Liver (tissue), 9 donors: ENCODE measurements around the gene LSAMP. TPM values are rescaled to one million over a fixed set of nuclear protein-coding genes. Genes with fewer than 3 reads are reported as not detected.

Experiments
- DNase-seq: peaks from one replicate; pipeline ENCODE4 v3.0.0-alpha.2; 2017; ENCODE audit warnings: low spot score
- H3K27ac ChIP-seq, 2 donors: one replicate each; pipeline ENCODE4 v1.7.0; 2013; ENCODE audit warnings: inconsistent platforms in 2 of 2, low read length in 2 of 2, control low read depth in 1 of 2, low read depth in 1 of 2, mild to moderate bottlenecking in 1 of 2
- H3K27me3 ChIP-seq, 4 donors: one replicate each; pipeline versions ENCODE4 v1.6.1 to v1.7.0; 2013; ENCODE audit warnings: low read length in 3 of 4, inconsistent platforms in 1 of 4, mild to moderate bottlenecking in 1 of 4, moderate library complexity in 1 of 4; ENCODE audit not compliant: control insufficient read depth in 4 of 4, insufficient read depth in 4 of 4
- H3K36me3 ChIP-seq, 4 donors: one replicate each; pipeline versions ENCODE4 v1.6.1 to v1.7.0; 2013; ENCODE audit warnings: low read length in 3 of 4, mild to moderate bottlenecking in 3 of 4, low read depth in 1 of 4, moderate library complexity in 1 of 4; ENCODE audit not compliant: control insufficient read depth in 4 of 4, insufficient read depth in 3 of 4
- H3K4me1 ChIP-seq, 4 donors: one replicate each; pipeline versions ENCODE4 v1.6.1 to v1.7.0; 2013; ENCODE audit warnings: low read length in 3 of 4, mild to moderate bottlenecking in 3 of 4, moderate library complexity in 1 of 4; ENCODE audit not compliant: control insufficient read depth in 4 of 4, insufficient read depth in 4 of 4
- H3K4me3 ChIP-seq, 3 donors: one replicate each; pipeline versions ENCODE4 v1.6.1 to v1.7.0; 2013; ENCODE audit warnings: low read length in 3 of 3, control low read depth in 1 of 3, low read depth in 1 of 3, mild to moderate bottlenecking in 1 of 3
- H3K9ac ChIP-seq, 2 donors: one replicate each; pipeline ENCODE4 v1.7.0; 2013; ENCODE audit warnings: low read length in 2 of 2, mild to moderate bottlenecking in 2 of 2, moderate library complexity in 2 of 2, control low read depth in 1 of 2, low read depth in 1 of 2
- H3K9me3 ChIP-seq, 4 donors: one replicate each; pipeline versions ENCODE4 v1.6.1 to v1.7.0; 2013; ENCODE audit warnings: low read length in 3 of 4; ENCODE audit not compliant: control insufficient read depth in 4 of 4
- ATF3 ChIP-seq: IDR thresholded peaks from 2 replicates; pipeline ENCODE4 v1.6.1; 2016; ENCODE audit warnings: antibody characterized with exemption
- CTCF ChIP-seq: fragments of 150-350 bp; IDR thresholded peaks from 2 replicates; pipeline ENCODE4 v1.5.1; 2017; ENCODE audit warnings: improper control_type of control experiment, low read depth, low read length; ENCODE audit not compliant: missing input control
- EGR1 ChIP-seq, 2 donors: IDR thresholded peaks; 2 replicates each; pipeline ENCODE4 v1.6.1; 2016 to 2018; ENCODE audit warnings: antibody characterized with exemption in 2 of 2, low read depth in 2 of 2
- FOXA2 ChIP-seq: IDR thresholded peaks from 2 replicates; pipeline ENCODE4 v1.6.1; 2016; ENCODE audit warnings: antibody characterized with exemption
- GABPA ChIP-seq, 2 donors: IDR thresholded peaks in 1 of 2; conservative IDR thresholded peaks in 1 of 2; 2 replicates each; pipeline ENCODE4 v1.6.1; 2016; ENCODE audit warnings: antibody characterized with exemption in 2 of 2, mild to moderate bottlenecking in 1 of 2, moderate library complexity in 1 of 2
- HNF4G ChIP-seq: IDR thresholded peaks from 2 replicates; pipeline ENCODE4 v1.6.1; 2016; ENCODE audit warnings: antibody characterized with exemption
- JUND ChIP-seq, 2 donors: IDR thresholded peaks; 2 replicates each; pipeline ENCODE4 v1.6.1; 2016; ENCODE audit warnings: antibody characterized with exemption in 2 of 2
- MAX ChIP-seq: IDR thresholded peaks from 2 replicates; pipeline ENCODE4 v1.6.1; 2016; ENCODE audit warnings: antibody characterized with exemption
- NR2F2 ChIP-seq: IDR thresholded peaks from 2 replicates; pipeline ENCODE4 v1.6.1; 2016; ENCODE audit warnings: antibody characterized with exemption
- REST ChIP-seq: IDR thresholded peaks from 2 replicates; pipeline ENCODE4 v1.6.1; 2016; ENCODE audit warnings: antibody characterized with exemption, mild to moderate bottlenecking
- RXRA ChIP-seq, 2 donors: IDR thresholded peaks; 2 replicates each; pipeline ENCODE4 v1.6.1; 2017 to 2018; ENCODE audit warnings: antibody characterized with exemption in 2 of 2, mild to moderate bottlenecking in 1 of 2
- SP1 ChIP-seq: IDR thresholded peaks from 2 replicates; pipeline ENCODE4 v1.6.1; 2018; ENCODE audit warnings: antibody characterized with exemption, mild to moderate bottlenecking
- YY1 ChIP-seq: IDR thresholded peaks from 2 replicates; pipeline ENCODE4 v1.6.1; 2016; ENCODE audit warnings: antibody characterized with exemption, mild to moderate bottlenecking
- ZBTB33 ChIP-seq: IDR thresholded peaks from 2 replicates; pipeline ENCODE4 v1.6.1; 2016; ENCODE audit warnings: antibody characterized with exemption
- WGBS: extraction: QIAGEN DNeasy Blood & Tissue Kit; methylation state at CpG from one replicate; pipeline ENCODE4 v1.1.7; 2013; 5-methylcytosine and 5-hydroxymethylcytosine counted together
- polyA plus RNA-seq, 2 donors: library from polyadenylated mRNA; stranded (reverse) in 1 of 2; unstranded in 1 of 2; fragments of 200-250 nt in 1 of 2; fragments of >200 nt in 1 of 2; fragmentation: Nextera tagmentation in 1 of 2; extraction: Ambion mirVana in 1 of 2; gene quantifications; one replicate each; pipeline versions ENCODE4 v1.2.1 to v1.2.3, GENCODE V29; 2013 to 2015
- total RNA-seq, 2 donors: library from RNA; depleted of rRNA; stranded (reverse); fragments of >200 nt; gene quantifications; one replicate each; pipeline ENCODE4 v1.2.3, GENCODE V29; 2014
- donor health status: healthy.
- donor health status: healthy.
- donor health status: healthy.
- donor health status: healthy.
- donor health status: healthy.

Gene LSAMP
- total and polyA plus RNA-seq, 4 donors, result 0.01 to 0.17 (median 0.06) TPM

- 59% methylated on average over 3 of the region's 3 CpGs for WGBS
Measured at GRCh38 chr3:116469546-116469945, 24.3 kb upstream of the LSAMP start.

More at GRCh38 chr3:116469546-116469945, 24.3 kb upstream of the LSAMP start:
- TF ChIP-seq HNF4G (no peak), JUND (IDR thresholded peaks at IDR 0.05) (no peak), CTCF (no peak), SP1 (no peak), EGR1 (IDR thresholded peaks at IDR 0.05; ENCODE audit: low read depth in 2 of 2) (no peak), RXRA (IDR thresholded peaks at IDR 0.05) (no peak), ATF3 (no peak), ZBTB33 (no peak), NR2F2 (no peak), YY1 (no peak), REST (no peak), GABPA (IDR thresholded peaks at IDR 0.05 in 1 of 2, conservative IDR thresholded peaks at IDR 0.05 in 1 of 2) (no peak), FOXA2 (no peak), MAX (no peak)
- H3K4me1 ChIP-seq, result no peaks in the 10 kb centered on the region
- no peak overlapping the region for H3K27ac ChIP-seq
- no peak overlapping the region for H3K9ac ChIP-seq
- no peak for DNase-seq
- no peaks in the 10 kb centered on the region for H3K9me3 ChIP-seq
- peaks cover 0 to 5% (median 0%) of the 10 kb centered on the region in 4 donors for H3K27me3 ChIP-seq
- H3K4me3 ChIP-seq, result no peak overlapping the region
- H3K36me3 ChIP-seq, result no peaks in the 10 kb centered on the region
